Measurements from ENCODE around the gene AFM.
"Not testable (repeated sequence)": the region's sequence is repeated elsewhere in the genome, so short reads cannot be mapped to it uniquely, and the experiment has no call there.

AFM gene

DNA sequence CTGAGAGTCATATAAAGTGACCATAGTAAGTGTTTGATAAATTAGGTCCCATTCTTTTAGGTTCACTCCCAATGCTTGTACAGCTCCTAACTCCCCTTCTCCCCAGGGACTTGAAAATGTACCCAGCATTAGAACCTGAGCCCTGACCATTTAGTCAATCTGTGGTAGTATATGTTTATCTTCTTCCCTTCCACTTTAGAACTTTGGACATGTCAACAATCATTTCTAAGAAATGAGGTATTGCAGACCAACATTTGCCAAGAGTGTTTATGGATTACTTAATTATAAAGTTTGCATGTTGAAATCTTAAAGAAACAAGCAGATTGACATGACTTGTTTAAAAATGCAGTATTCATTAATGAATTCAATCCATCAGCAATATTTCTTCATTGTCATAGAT is 26.0 kb downstream of the AFM start:
- DNase-seq = no peak

DNA sequence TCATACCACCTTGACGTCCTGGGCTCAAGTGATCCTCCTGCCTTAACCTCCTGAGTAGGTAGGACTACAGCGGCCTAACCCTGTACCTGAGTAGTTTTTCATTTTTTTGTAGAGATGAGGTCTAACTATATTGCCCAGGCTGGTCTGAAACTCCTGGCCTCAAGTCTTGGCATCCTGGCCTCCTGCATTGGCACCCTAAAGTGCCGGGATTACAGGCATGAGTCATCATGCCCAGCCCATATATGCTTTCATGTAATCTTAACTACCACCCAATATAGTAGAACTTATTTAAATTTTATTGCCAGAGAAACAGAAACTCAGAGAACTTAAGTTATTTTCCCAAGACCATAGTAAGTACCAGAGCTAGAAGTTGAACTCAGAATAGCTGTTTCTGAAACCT is 27.1 kb downstream of the AFM start:
- DNase-seq = no peak

DNA sequence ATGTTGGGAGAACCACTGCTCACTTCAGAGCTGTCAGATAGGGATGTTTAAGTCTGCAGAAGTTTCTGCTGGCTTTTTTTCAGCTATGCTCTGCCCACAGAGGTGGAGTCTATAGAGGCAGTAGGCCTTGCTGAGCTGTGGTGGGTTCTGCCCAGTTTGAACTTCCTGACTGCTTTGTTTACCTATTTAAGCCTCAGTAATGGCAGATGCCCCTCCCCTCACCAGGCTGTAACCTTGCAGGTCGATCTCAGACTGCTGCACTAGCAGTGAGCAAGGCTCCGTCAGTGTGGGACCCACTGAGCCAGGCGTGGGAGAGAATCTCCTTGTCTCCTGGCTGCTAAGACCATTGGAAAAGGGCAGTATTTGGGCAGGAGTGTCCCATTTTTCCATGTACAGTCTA is 36.8 kb downstream of the AFM start:
- DNase-seq = no peak

DNA sequence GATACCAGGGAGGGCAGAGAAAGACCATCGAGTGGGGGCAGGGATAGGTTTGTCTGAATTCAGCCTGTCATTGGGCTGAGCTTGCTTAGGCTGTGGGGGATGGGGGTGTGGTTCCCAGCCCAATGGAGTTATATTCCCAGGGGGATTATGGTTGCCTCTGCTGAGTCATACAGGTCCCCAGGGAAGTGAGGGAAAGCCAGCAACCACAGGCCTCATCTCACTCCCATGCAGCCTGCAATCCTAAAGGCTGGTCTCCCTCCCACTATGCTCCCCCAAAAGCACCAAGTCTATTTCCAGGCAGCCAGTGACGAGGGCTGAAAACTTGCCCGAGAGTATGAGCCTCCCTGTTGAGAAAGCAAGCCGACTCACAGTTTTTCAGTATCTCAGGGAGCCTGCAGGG is 39.3 kb downstream of the AFM start:
- DNase-seq = no peak

DNA sequence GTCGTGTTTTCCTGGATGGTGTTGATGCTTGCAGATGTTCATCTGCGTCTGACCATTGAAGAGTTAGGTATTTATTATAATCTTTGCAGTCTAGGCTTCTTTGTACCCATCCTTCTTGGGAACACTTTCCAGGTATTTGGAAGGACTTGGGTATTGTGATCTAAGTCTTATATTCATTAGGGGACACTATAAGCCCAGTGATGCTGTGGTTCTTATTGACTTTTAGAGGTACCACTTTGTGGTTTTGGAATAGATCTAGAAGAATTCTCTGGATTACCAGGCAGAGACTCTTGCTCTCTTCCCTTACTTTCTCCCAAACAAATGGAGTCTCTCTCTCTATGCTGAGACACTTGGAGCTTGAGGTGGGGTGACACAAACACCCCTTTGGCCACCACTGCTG is 41.6 kb downstream of the AFM start:
- DNase-seq = no peak

DNA sequence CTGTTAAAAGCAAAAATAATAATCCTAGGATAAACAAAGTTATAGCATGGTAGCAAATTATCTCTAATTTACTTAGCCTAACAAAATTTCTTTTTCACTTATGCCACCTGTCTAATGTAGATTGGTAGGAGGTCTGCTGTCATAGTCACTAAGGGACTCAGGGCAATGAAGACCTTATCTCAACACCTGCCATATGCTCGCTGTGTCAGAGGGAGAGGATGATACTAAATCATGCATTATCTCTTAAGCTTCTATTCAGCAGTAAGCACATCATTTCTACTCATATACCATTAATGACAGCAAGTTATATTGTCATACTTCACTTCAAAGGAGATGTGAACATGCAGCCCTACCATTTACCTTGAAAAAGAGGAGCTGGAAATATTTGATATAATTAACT is 44.1 kb downstream of the AFM start:
- DNase-seq = no peak

DNA sequence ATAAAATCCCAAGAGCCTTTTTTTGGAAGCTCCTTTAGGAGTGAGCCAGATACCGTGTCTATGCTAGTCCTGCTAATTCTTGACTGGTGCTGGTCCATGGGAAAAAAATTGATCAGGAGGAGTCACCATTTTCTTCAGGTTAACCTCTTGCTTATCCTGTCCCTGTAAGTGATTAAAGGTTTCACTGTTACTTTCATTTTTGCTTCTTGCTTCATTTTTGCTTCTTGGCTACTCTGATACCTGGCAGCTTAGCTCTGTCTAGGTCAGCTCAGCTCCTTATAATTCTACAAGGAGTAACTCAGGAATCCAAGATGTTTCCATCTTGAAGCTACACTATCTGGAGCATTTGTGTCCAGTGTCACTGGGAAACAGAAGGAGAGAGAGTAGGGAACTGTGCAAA is 45.7 kb downstream of the AFM start:
- DNase-seq = no peak

DNA sequence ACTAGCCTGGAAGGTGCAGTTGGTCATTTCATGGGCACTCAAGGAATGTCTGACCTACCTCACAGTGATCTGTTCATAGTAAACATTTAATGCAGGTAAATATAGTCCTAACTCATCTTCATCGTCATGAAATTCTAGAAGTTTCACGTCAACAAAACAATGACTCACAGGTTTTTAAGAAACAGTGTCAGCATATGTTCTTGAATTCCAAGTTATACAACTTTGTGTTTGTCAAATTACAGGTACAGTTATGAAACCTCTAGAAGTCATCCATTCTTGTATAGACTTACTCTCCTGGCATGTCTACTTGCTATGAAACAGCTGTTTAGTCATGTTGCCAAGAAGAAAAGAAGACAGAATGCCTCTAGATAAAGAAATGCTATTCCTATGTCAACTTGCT is 46.6 kb downstream of the AFM start:
- no peak for DNase-seq

DNA sequence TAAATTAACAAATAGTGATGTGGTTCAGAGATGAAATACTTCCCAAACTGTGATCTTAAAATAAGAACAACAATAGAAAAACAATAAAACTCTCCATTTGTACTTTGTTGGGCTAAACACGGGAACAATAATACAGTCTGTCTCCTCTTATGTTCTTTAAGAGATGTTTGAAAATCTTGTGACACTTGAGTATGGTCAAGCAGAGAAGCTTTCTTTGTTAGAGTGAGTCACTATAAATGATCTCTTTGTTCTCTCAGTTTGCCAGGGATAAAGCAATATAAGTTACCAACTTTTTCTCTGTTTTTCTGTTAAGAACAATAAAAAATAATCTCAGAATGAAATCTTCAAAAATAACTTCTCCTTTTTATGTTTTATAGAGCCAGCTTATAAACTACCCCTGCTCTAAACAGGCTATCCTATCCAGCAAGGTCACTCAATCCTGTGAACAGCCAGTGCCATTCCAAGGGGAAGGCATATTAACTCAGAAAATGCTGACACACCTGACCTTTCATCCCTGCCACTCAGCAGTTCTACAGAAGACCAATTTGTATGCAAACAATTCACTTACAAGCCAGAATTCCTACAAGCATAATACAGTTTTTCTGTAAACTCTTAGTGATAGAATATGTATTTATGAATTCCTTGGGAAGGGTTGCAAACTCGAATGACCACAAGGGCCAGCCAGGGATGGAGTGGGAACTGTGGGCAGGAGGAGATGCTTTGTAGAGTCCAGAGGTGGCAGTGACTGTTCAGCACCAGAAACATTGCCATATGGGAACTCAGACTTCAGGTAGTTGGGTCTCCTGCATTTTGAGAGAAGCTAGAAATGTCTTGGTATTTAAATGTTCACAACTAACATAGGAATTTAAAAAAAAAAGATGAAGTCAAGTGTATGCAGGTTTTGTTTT is 52.2 kb downstream of the AFM start:
- no peak for DNase-seq

DNA sequence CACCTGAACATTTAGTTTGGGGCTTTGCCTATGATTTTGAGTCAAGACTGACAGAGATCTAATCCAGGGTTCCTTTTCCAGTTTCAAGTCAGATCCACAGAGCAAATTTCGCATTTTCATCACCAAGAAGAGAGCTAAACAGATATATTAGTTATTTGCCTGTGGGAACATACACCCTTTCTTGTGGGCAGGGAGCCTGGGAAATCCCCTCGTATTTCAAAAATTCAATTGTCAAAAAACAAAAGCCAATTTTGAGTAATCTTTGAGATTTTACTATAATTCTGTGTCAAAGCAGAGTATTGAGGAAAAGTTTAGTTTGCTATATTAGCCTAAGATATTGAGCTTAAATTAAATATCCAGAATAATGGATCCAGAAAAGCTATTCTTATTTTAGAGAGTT is 56.6 kb downstream of the AFM start:
- no peak for DNase-seq

DNA sequence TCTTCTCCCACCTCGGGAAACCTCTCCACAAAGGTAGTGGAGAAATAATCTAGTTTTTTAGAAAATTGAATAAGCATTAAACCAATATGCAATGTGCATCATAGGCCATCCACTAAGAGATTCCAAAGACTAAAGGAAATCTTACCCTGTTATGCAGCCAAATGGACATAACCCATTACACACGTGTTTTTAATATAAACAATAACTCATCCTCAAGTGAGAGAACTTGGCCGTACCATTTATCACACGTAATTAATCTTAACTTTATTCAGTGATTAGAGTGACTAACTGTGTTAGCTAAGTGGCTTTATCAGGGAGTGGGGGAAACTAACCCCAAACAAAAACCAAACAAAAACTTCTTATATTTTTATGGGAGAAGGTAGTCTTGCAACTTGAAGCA is 57.8 kb downstream of the AFM start:
- no peak for DNase-seq

DNA sequence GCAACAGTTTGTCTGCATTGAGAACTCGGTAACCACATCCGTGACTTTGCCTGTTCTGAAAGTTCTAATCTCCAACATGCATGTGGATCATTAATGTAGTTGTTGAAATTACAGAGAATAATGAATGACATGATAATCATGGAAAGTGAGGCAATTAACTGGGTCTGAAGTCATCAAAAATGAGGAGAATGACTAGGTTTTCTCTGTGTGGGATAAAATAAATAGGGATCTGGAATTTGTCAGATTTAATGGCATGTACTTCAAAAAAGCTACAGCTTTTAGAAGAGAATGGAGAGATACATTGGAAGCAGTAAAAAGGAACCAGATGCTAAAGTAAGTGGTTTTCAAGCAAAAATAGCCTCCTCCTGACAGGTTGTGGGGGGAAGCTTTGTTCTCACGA is 59.3 kb downstream of the AFM start:
- DNase-seq = no peak

DNA sequence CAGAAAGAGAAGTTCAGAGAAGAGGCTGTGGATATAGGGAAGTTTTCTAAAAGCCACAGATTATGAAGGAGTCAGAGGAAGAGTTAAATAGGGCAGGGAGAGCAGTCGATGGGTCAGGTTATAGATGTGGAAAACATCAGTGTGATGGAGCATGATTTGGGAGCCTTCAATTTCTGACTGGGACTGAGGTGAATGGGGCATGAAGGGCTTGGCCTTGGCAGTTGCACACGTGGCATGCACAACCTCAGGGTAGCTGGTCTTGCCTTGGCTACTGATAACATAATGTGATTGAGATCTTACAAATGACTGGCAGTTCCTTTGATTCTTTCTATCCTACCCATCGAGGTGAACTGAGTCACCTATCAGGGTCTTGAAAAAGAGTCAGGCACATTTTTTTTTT is 59.7 kb downstream of the AFM start:
- no peak for DNase-seq

DNA sequence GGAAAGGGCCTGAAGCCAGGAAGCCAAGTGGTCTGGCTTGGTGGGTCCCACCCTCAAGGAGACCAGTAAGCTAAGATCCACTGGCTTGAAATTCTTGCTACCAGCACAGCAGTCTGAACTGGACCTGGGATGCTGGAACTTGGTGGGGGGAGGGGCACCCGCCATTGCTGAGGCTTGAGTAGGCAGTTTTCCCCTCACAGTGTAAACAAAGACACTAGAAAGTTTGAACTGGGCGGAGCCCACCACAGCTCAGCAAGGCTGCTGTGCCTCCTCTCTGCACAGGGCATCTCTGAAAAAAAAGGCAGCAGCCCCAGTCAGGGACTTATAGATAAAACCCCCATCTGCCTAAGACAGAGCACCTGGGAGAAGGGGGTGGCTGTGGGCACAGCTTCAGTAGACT is 63.1 kb downstream of the AFM start:
- no peak for DNase-seq

DNA sequence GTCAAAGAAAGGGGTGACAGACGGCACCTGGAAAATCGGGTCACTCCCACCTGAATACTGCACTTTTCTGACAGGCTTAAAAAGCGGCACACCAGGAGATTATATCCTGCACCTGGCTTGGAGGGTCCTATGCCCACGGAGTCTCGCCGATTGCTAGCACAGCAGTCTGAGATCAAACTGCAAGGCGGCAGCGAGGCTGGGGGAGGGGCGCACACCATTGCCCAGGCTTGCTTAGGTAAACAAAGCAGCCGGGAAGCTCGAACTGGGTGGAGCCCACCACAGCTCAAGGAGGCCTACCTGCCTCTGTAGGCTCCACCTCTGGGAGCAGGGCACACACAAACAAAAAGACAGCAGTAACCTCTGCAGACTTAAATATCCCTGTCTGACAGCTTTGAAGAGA is 69.3 kb downstream of the AFM start:
- DNase-seq = not testable (repeated sequence)
